Measurements from ENCODE around the gene IRF8. TPM values are rescaled to one million over a fixed set of nuclear protein-coding genes. Genes with fewer than 3 reads are reported as not detected.

The IRF8 gene
- total RNA-seq, 4 donors from 2014 or later = 1.5 to 3.1 (median 2.8) TPM

DNA sequence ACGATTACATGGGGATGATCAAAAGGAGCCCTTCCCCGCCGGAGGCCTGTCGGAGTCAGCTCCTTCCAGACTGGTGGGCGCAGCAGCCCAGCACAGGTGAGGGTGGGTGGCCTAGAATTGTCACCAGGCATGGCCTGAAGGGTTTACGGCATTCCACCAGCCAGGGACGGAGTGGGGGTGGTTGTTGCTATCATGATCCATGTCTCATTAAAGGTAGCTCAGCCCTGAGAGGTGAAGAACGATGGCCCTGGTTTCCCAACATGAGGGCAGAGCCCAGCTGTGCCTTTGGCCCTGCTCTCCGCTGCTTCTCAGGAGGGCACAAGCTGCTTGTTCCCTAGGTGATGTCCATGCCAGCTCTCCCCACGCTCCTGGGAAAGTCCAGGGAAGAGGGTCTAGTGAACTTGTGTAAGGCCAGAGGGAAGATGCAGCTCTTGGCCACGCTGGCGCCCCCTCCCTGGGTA is 14.2 kb downstream of the IRF8 start:
- Histone ChIP-seq H3K4me1 (no peaks in the 10 kb centered on the region), H3K36me3 (no peaks in the 10 kb centered on the region), H3K27me3 (no peaks in the 10 kb centered on the region), H3K27ac (no peak overlapping the region), H3K9me3 (no peaks in the 10 kb centered on the region), H3K4me3 (no peak overlapping the region)
- no peak for TF ChIP-seq POLR2A (IDR thresholded peaks at IDR 0.05)
- TF ChIP-seq CTCF (IDR thresholded peaks at IDR 0.05 in 4 of 5, conservative IDR thresholded peaks at IDR 0.05 in 1 of 5) = no peak
- in situ Hi-C loops (cut with MboI; ENCODE audit: low sequenced_read_pairs in 4 of 4) = no loop called here
- DNase-seq (no peak), ATAC-seq (no peak)
- intact Hi-C loops (cut with DNase I; ENCODE audit: low total_unique reads) = no loop called here

- Histone ChIP-seq H3K4me1 (no peaks in the 10 kb centered on the region), H3K27ac (no peak overlapping the region), H3K27me3 (no peaks in the 10 kb centered on the region), H3K36me3 (no peaks in the 10 kb centered on the region), H3K4me3 (no peak overlapping the region), H3K9me3 (no peaks in the 10 kb centered on the region)
- ATAC-seq (no peak), DNase-seq (no peak)
- intact Hi-C loops (cut with DNase I; ENCODE audit: low total_unique reads) (no loop called here), in situ Hi-C loops (cut with MboI; ENCODE audit: low sequenced_read_pairs in 4 of 4) (no loop called here)
- no peak for TF ChIP-seq POLR2A (IDR thresholded peaks at IDR 0.05)
- no peak for TF ChIP-seq CTCF (IDR thresholded peaks at IDR 0.05 in 4 of 5, conservative IDR thresholded peaks at IDR 0.05 in 1 of 5)
These were observed 14.9 kb downstream of the IRF8 start for GRCh38 chr16:85913688-85914422.

DNA sequence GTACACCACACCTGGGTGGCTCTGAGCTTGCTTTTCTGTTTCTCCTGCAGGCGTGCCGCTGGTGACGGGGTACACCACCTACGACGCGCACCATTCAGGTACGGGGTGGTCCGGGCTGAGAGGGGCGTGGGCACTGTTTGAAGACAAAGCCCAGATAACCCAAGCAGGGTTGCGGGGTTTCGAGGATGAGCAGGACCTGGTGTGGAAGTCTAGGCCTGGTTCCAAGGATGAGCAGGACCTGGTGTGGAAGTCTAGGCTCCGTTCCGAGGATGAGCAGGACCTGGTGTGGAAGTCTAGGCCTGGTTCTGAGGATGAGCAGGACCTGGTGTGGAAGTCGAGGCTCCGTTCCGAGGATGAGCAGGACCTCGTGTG is 15.4 kb downstream of the IRF8 start:
- Histone ChIP-seq H3K27me3 (no peaks in the 10 kb centered on the region), H3K36me3 (no peaks in the 10 kb centered on the region), H3K9me3 (no peaks in the 10 kb centered on the region), H3K4me3 (no peak overlapping the region), H3K27ac (no peak overlapping the region), H3K4me1 (no peaks in the 10 kb centered on the region)
- TF ChIP-seq CTCF (IDR thresholded peaks at IDR 0.05 in 4 of 5, conservative IDR thresholded peaks at IDR 0.05 in 1 of 5) (no peak), POLR2A (IDR thresholded peaks at IDR 0.05) (no peak)
- in situ Hi-C loops (cut with MboI; ENCODE audit: low sequenced_read_pairs in 4 of 4) (no loop called here), intact Hi-C loops (cut with DNase I; ENCODE audit: low total_unique reads) (no loop called here)
- ATAC-seq = no peak
- no peak for DNase-seq

DNA sequence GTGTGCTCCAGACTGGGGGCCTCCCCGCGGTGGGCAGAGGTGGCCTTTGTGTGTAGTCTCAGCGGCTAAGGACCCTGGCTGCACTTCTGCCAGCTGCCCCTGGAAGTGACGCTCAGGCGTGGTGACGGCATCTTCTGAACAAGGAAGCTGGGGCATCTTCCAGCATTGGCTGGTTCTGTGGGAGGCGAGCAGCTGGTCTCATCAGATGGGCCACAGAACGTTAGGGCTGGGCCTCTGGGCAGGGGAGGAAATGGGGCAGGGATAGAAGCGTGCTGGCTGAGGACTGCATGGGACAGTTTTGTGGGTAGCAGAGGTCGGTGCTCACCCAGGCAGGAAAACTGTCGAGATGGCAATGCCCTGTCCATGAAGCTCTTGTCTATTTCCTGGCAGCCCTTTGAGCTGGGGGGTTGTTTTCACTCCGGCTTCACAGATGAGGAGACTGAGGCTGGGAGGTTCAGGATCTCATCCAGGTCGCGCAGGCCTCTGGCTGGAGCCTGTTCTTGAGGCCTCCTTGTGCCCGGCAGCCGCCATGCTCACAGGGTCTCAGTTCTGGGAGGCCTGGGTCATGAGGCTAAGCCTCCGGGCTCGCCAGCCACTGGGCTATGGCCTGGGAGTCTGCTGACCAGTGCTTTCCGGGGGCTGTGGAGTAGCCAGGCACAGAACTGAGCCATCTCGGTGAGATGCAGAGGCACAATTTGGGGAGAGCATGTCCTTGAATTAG is 16.3 kb downstream of the IRF8 start:
- in situ Hi-C loops (cut with MboI; ENCODE audit: low sequenced_read_pairs in 4 of 4) = no loop called here
- no peaks in the 10 kb centered on the region for H3K36me3 ChIP-seq

More for the DNA sequence above, 16.3 kb downstream of the IRF8 start:
- no peak for TF ChIP-seq POLR2A (IDR thresholded peaks at IDR 0.05)
- no peak for TF ChIP-seq CTCF (IDR thresholded peaks at IDR 0.05 in 4 of 5, conservative IDR thresholded peaks at IDR 0.05 in 1 of 5)
- DNase-seq (no peak), ATAC-seq (no peak)
- no peak overlapping the region for H3K4me3 ChIP-seq
- no peak overlapping the region for H3K27ac ChIP-seq
- intact Hi-C loops (cut with DNase I; ENCODE audit: low total_unique reads) = no loop called here
- H3K9me3 ChIP-seq = no peaks in the 10 kb centered on the region
- H3K4me1 ChIP-seq = no peaks in the 10 kb centered on the region
- H3K27me3 ChIP-seq = no peaks in the 10 kb centered on the region

Data from gastrocnemius medialis (tissue), 4 donors.